ENCODE data around the gene GMPR.
"Not testable (repeated sequence)": the region's sequence is repeated elsewhere in the genome, so short reads cannot be mapped to it uniquely, and the experiment has no call there.

The GMPR gene

GRCh38 chr6:16238057-16238962 lies at the start of gene GMPR:
Gene GMPR, plus strand, starts transcription at chr6:16238587. Its CDS starts 107 bp downstream, at chr6:16238694.
- no peak for DNase-seq

GRCh38 chr6:16190214-16190613 lies 48.2 kb upstream of the GMPR start:
- DNase-seq = no peak

- no peak for DNase-seq
Observed at GRCh38 chr6:16196260-16196983, 42.0 kb upstream of the GMPR start.

- no peak for DNase-seq
Observed at GRCh38 chr6:16196984-16197546, 41.3 kb upstream of the GMPR start.

GRCh38 chr6:16198061-16198705 lies 40.2 kb upstream of the GMPR start:
- DNase-seq = no peak

GRCh38 chr6:16199804-16200203 lies 38.6 kb upstream of the GMPR start:
- no peak for DNase-seq

- no peak for DNase-seq
Observed at GRCh38 chr6:16200321-16200883, 38.0 kb upstream of the GMPR start.

- DNase-seq = no peak
Observed at GRCh38 chr6:16201706-16202105, 36.7 kb upstream of the GMPR start.

- DNase-seq = no peak
Observed at GRCh38 chr6:16204653-16205376, 33.6 kb upstream of the GMPR start.

GRCh38 chr6:16205377-16206144 lies 32.8 kb upstream of the GMPR start:
- no peak for DNase-seq

GRCh38 chr6:16206595-16207037 lies 31.8 kb upstream of the GMPR start:
- DNase-seq = peak; percentile 12

GRCh38 chr6:16208989-16209388 lies 29.4 kb upstream of the GMPR start:
- DNase-seq = no peak

- DNase-seq = no peak
Observed at GRCh38 chr6:16209539-16209938, 28.8 kb upstream of the GMPR start.

- no peak for DNase-seq
Observed at GRCh38 chr6:16212276-16212675, 26.1 kb upstream of the GMPR start.

GRCh38 chr6:16216501-16217155 lies 21.8 kb upstream of the GMPR start:
- DNase-seq = no peak

- DNase-seq = no peak
Observed at GRCh38 chr6:16217156-16217721, 21.1 kb upstream of the GMPR start.

GRCh38 chr6:16222826-16223225 lies 15.6 kb upstream of the GMPR start:
- no peak for DNase-seq

GRCh38 chr6:16223362-16223761 lies 15.0 kb upstream of the GMPR start:
- DNase-seq = no peak

- no peak for DNase-seq
Observed at GRCh38 chr6:16224409-16224808, 14.0 kb upstream of the GMPR start.

- DNase-seq = not testable (repeated sequence)
Observed at GRCh38 chr6:16225062-16225731, 13.2 kb upstream of the GMPR start.

Measured in SIG-M5 (cell line).